ENCODE measurements around the gene ABAT.

The ABAT gene

DNA sequence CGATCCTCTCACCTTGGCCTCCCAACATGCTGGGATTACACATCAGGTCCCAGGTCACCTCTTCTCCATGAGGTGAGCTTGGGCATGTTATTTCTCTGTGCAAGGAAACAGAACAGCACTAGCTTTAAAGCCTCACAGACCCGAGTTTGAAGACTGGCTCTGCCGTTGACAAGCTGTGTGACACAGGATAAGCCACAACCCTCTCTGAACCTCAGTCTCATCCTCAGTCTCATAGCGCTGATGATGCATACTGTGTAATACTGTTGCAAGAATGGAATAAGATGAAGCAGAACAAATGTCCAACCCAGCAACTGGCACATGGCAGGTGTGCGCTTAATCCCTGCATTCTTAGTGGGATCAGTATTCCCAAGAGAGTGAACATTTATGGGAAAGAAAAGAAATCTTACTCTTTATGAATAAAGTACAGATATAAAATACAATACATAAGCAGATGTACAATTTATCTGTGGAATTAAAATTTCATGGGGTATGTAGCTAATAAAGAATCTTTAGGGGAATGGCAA is 43.5 kb downstream of the ABAT start:
- DNase-seq (ENCODE audit: low spot score), result no peak

- no peak for DNase-seq (ENCODE audit: low spot score)
Observed at GRCh38 chr16:8718851-8719680, 44.6 kb downstream of the ABAT start.

GRCh38 chr16:8720080-8720966 is 45.9 kb downstream of the ABAT start:
- DNase-seq (ENCODE audit: low spot score), result peak; percentile 69

DNA sequence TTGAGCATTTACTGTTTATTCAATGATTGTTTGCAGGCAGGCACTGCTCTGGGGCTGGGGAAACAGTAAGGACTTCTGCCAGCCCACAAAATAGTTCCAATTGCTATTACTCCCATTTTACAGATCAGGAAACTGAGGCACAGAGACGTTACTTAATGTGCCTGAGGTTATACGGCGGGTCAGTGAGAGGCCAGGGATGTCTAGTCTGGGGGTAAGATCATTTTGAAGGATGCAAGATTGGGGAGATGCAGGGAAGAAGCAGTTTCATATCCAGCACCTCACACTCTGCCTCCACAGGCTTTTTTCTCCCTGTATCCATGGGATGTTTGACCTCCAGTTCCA is 46.5 kb downstream of the ABAT start:
- no peak for DNase-seq (ENCODE audit: low spot score)

GRCh38 chr16:8721336-8722024 is 47.1 kb downstream of the ABAT start:
- no peak for DNase-seq (ENCODE audit: low spot score)

- DNase-seq (ENCODE audit: low spot score), result no peak
Observed at GRCh38 chr16:8722025-8722348, 47.6 kb downstream of the ABAT start.

DNA sequence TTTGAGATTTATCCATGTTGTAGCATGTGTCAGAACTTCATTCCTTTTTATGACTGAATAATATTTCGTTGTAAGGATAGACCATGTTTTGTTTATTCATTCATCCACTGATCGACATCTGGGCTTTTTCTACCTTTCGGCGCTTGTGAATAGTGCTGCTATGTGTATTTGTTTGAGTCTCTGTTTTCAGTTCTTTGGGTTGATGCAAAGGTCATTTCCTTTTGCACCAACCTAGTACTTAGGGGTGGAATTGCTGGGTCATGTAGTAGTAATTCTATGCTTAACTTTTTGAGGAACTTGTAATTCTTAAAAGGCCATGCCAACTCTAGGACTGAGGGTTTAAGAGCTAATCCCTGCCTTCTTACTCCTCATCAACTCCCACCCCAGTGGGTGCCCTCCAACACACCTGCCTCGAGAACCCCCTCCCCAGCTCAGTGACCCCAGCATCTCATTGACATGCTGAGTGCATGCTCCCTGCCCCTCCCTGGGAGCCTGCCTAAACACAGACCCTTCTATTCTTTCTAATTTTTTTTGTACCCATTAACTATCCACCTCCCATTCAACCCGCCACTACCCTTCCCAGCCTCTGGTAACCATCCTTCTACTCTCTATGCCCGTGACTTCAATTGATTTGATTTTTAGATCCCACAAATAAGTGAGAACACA is 51.2 kb downstream of the ABAT start:
- no peak for DNase-seq (ENCODE audit: low spot score)

- no peak for DNase-seq (ENCODE audit: low spot score)
Observed at GRCh38 chr16:8727131-8727806, 52.9 kb downstream of the ABAT start.

DNA sequence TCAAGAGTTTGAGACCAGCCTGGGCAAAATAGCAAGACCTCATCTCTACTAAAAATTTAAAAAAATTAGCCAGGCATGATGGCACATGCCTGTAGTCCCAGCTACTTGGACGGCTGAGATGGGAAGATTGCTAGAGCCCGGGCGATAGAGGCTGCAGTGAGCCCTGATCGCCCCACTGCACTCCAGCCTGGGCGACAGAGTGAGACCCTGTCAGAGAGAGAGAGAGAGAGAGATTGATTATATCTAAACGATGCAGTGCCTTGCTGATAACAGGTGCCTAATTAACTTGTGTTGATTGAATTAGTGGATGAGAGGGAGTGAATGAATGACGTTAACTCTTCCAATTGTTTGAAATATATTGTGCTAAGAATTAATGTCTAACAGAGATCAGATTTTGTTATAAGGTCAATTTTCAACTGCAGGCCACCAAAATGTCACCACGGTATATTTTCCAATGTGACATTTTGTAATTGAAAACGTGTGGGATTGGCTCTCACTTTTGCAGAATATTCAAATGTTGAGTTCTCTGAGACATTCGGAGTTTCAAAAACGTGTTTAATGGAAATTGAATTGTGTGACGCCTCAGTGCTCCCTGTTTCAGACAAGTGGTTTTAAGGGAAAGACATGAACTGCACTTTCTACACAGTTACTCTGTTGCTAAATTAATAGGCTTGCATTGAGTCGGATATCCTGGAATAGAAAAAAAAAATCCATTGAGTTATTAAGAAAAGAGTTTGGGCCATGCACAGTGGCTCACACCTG is 53.6 kb downstream of the ABAT start:
- no peak for DNase-seq (ENCODE audit: low spot score)

GRCh38 chr16:8729779-8730334 is 55.4 kb downstream of the ABAT start:
- no peak for DNase-seq (ENCODE audit: low spot score)

DNA sequence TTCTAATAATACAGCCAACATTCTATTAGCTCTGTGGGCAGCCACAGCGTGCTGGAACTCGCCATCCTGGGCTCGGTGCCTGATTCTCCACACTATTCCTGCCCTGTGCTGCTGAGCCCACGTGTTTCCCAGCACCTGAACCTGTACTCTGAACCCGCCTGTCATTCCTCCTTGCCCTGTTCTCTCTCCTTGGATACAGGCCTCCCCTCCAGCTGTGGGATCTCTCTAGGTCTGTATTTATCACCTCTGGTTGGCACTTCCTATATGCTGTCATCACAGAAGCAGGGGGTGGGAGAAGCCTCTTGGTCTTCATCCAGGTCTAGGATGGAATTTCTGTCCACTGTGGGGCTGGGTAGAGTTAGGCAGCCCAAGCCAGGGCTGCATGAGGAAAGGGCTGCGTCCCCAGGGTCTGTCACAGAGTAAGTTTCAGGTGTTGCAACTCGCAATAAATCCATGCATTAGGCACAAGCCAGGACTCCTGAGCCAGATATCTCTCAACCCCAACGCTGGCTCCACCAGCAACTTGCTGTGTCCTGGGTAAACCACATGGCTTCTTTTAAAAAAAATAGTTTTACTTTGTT is 56.0 kb downstream of the ABAT start:
- DNase-seq (ENCODE audit: low spot score), result peak; percentile 24

DNA sequence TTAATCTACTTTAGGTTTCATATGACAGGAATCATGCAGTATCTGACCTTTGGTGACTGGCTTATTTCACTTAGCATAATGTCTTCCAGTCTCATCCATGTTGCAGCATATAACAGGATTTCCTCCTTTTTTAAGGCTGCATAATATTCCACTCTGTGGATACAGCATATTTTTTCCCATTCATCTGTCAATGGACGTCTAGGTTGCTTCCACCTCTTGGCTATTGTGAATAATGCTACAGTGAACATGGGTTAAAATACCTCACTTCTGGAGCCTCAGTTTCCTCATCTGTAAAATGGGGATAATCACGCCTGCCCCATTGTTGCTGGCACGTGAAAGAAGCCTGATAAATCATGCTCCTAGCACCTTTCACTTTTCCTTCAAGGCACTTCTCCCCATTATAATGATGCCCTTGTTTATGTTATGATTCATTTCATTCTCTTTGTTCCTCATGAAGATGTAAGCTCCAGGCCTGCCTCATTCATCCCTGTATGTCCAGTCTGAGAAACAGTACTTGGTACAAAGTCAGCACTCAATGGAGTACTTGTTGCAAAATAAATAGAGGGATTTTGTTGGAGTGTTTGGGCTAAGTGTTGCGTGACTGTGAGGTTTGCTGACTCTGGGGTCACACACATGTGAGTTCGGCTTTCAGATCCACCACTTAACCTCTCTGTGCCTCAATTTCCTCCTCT is 59.6 kb downstream of the ABAT start:
- no peak for DNase-seq (ENCODE audit: low spot score)

- no peak for DNase-seq (ENCODE audit: low spot score)
Observed at GRCh38 chr16:8735574-8735973, 61.2 kb downstream of the ABAT start.

GRCh38 chr16:8736123-8736668 is 61.8 kb downstream of the ABAT start:
- no peak for DNase-seq (ENCODE audit: low spot score)

GRCh38 chr16:8739151-8739550 is 64.7 kb downstream of the ABAT start:
- no peak for DNase-seq (ENCODE audit: low spot score)

DNA sequence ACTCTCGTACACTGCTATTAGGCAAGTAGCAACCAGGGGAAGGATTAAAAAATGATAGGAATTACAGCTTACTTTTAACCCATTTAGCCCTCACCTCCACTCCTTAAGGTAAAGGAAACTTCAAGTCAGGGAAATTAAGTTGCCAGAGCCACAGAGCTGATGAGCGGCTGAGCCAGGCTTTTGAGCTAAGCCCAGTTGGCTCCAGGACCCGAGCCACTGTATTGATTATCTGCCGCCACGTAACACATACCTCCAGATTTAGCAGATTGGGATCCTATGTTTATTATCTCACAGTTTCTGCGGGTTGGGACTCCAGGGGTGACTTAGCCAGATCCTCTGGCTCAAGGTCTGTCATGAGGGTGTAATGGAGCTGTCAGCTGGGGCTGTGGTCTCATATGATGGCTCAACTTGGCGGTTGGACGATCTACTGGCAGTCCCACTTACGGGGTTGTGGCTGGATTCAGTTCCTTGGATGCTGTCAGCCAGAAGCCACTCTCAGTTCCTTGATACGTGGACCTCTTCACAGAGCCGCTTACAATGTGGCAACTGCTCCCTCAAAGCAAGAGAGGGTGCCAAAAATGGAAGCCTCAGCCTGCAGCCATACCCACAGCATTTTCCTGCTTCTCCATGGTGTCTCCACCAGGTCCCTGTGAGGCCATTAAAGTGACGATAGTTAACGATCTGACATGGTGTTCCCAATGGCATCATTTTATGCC is 65.7 kb downstream of the ABAT start:
- no peak for DNase-seq (ENCODE audit: low spot score)

- DNase-seq (ENCODE audit: low spot score), result no peak
Observed at GRCh38 chr16:8740775-8741355, 66.4 kb downstream of the ABAT start.

DNA sequence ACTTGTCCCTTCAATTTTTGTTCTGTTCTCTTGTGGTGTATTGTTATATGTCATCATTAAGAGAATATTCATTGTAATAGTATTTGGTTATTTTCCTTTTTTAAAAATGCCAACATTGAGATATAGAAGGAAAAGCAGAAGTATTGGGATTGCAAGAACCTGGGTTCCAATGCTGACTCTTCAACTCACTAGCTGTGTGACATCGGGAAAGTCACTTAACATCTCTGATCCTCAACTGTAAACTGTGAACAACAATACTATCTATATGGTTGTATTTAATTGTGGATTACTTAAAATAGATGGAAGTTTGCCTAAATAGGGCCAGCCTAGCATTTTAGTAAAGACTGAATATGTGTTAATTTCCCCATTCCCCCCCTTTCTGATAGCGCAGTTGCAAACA is 67.2 kb downstream of the ABAT start:
- DNase-seq (ENCODE audit: low spot score), result no peak
